Embryonic facial prominence (tissue), 1 donor: Measurements from ENCODE around the gene FTO.
A peak's percentile ranks its signal among the peaks of the same experiment; 100 is the strongest.

Experiments
- DNase-seq: peaks from one replicate; pipeline ENCODE4 v3.0.0-alpha.2; 2016; ENCODE audit errors: extremely low spot score

Gene FTO

GRCh38 chr16:53753431-53753830, 49.5 kb downstream of the FTO start:
- no peak for DNase-seq

GRCh38 chr16:53755026-53755910, 51.3 kb downstream of the FTO start:
- no peak for DNase-seq

GRCh38 chr16:53756275-53756996, 52.5 kb downstream of the FTO start:
- DNase-seq, result no peak

- no peak for DNase-seq
Measured at GRCh38 chr16:53757971-53758609, 54.1 kb downstream of the FTO start.

GRCh38 chr16:53761962-53762703, 58.2 kb downstream of the FTO start:
- no peak for DNase-seq

GRCh38 chr16:53766304-53767016, 62.5 kb downstream of the FTO start:
- no peak for DNase-seq

- no peak for DNase-seq
Measured at GRCh38 chr16:53768167-53768566, 64.2 kb downstream of the FTO start.

- no peak for DNase-seq
Measured at GRCh38 chr16:53768593-53768992, 64.6 kb downstream of the FTO start.

GRCh38 chr16:53769185-53769584, 65.2 kb downstream of the FTO start:
- DNase-seq, result no peak

- DNase-seq, result no peak
Measured at GRCh38 chr16:53769787-53770186, 65.8 kb downstream of the FTO start.

GRCh38 chr16:53770641-53771040, 66.7 kb downstream of the FTO start:
- no peak for DNase-seq

- DNase-seq, result no peak
Measured at GRCh38 chr16:53771655-53772497, 67.9 kb downstream of the FTO start.

GRCh38 chr16:53773150-53773846, 69.3 kb downstream of the FTO start:
- peak; percentile 68 for DNase-seq

- DNase-seq, result no peak
Measured at GRCh38 chr16:53773881-53774280, 69.9 kb downstream of the FTO start.

- DNase-seq, result no peak
Measured at GRCh38 chr16:53775106-53775820, 71.3 kb downstream of the FTO start.

- no peak for DNase-seq
Measured at GRCh38 chr16:53775821-53776431, 72.0 kb downstream of the FTO start.

- DNase-seq, result no peak
Measured at GRCh38 chr16:53779186-53779585, 75.2 kb downstream of the FTO start.

- no peak for DNase-seq
Measured at GRCh38 chr16:53780051-53780450, 76.1 kb downstream of the FTO start.
